HG03139 (cell line): ENCODE data around the gene SYNPO2.
A peak's percentile ranks its signal among the peaks of the same experiment; 100 is the strongest.
"Not testable (repeated sequence)": the region's sequence is repeated elsewhere in the genome, so short reads cannot be mapped to it uniquely, and the experiment has no call there.

Experiments
- ATAC-seq: cut with Tn5 transposase; IDR thresholded peaks from one replicate; pipeline ENCODE4 v1.9.1; 2021; ENCODE audit not compliant: unreplicated experiment

Gene SYNPO2

GRCh38 chr4:118968813-118969212 is 80.2 kb downstream of the SYNPO2 start:
- ATAC-seq = no peak

- ATAC-seq = no peak
Observed at GRCh38 chr4:118969359-118969758, 80.7 kb downstream of the SYNPO2 start.

GRCh38 chr4:118972167-118972566 is 83.5 kb downstream of the SYNPO2 start:
- ATAC-seq = no peak

- no peak for ATAC-seq
Observed at GRCh38 chr4:118973295-118973694, 84.6 kb downstream of the SYNPO2 start.

GRCh38 chr4:118974758-118975157 is 86.1 kb downstream of the SYNPO2 start:
- no peak for ATAC-seq

GRCh38 chr4:118975449-118976192 is 87.0 kb downstream of the SYNPO2 start:
- no peak for ATAC-seq

- ATAC-seq = not testable (repeated sequence)
Observed at GRCh38 chr4:118976193-118976560, 87.5 kb downstream of the SYNPO2 start.

- not testable (repeated sequence) for ATAC-seq
Observed at GRCh38 chr4:118977100-118977499, 88.4 kb downstream of the SYNPO2 start.

- ATAC-seq = no peak
Observed at GRCh38 chr4:118979712-118980111, 91.1 kb downstream of the SYNPO2 start.

GRCh38 chr4:118981171-118981838 is 92.7 kb downstream of the SYNPO2 start:
- ATAC-seq = no peak

- peak; percentile 78 for ATAC-seq
Observed at GRCh38 chr4:118981839-118982381, 93.3 kb downstream of the SYNPO2 start.

GRCh38 chr4:118983293-118983692 is 94.6 kb downstream of the SYNPO2 start:
- ATAC-seq = no peak

- ATAC-seq = no peak
Observed at GRCh38 chr4:118983831-118984230, 95.2 kb downstream of the SYNPO2 start.

- ATAC-seq = no peak
Observed at GRCh38 chr4:118985170-118986000, 96.7 kb downstream of the SYNPO2 start.

GRCh38 chr4:118987959-118988634 is 99.4 kb downstream of the SYNPO2 start:
- no peak for ATAC-seq

- ATAC-seq = no peak
Observed at GRCh38 chr4:118988635-118988972, 100.0 kb downstream of the SYNPO2 start.

- ATAC-seq = no peak
Observed at GRCh38 chr4:118989098-118990080, 100.7 kb downstream of the SYNPO2 start.

- ATAC-seq = no peak
Observed at GRCh38 chr4:118991686-118992085, 103.0 kb downstream of the SYNPO2 start.

GRCh38 chr4:118992149-118992548 is 103.5 kb downstream of the SYNPO2 start:
- no peak for ATAC-seq

- no peak for ATAC-seq
Observed at GRCh38 chr4:118993333-118993732, 104.7 kb downstream of the SYNPO2 start.
